Activated CD4-positive, alpha-beta memory T cell treated with anti-CD3 and anti-CD28 coated beads for 36 hours (primary cell): ENCODE results near the gene SALL1. TPM values are rescaled to one million over a fixed set of nuclear protein-coding genes. Genes with fewer than 3 reads are reported as not detected.

ENCODE experiments used
- CTCF ChIA-PET: fragments of 350-600 bp; sonication (Branson Sonifier 250); formaldehyde crosslinking; loops from one replicate; lab custom pipeline; 2021; ENCODE audit warnings: antibody characterized with exemption, inconsistent platforms; lab: Charles Lee
- POLR2A ChIA-PET: fragments of 350-600 bp; sonication (Branson Sonifier 250); formaldehyde crosslinking; loops from one replicate; lab custom pipeline; 2021; ENCODE audit warnings: antibody characterized with exemption; lab: Charles Lee
- DNase-seq: peaks from one replicate; pipeline ENCODE4 v3.0.0-alpha.2; 2020
- H3K27ac Mint-ChIP-seq: one replicate; pipeline ENCODE4 v1.8.0; 2021; ENCODE audit warnings: mixed read lengths
- H3K27me3 Mint-ChIP-seq: one replicate; pipeline ENCODE4 v1.8.0; 2021; ENCODE audit warnings: mixed read lengths
- H3K36me3 Mint-ChIP-seq: one replicate; pipeline ENCODE4 v1.8.0; 2021; ENCODE audit warnings: mixed read lengths
- H3K4me1 Mint-ChIP-seq: one replicate; pipeline ENCODE4 v1.8.0; 2021; ENCODE audit warnings: low read depth, mixed read lengths
- H3K4me3 Mint-ChIP-seq: one replicate; pipeline ENCODE4 v1.8.0; 2021; ENCODE audit warnings: mild to moderate bottlenecking, mixed read lengths
- H3K9me3 Mint-ChIP-seq: one replicate; pipeline ENCODE4 v1.8.0; 2021; ENCODE audit warnings: mixed read lengths
- intact Hi-C: fragments of 100-400 bp; cut with micrococcal nuclease; formaldehyde crosslinking; loops from one replicate; pipeline ENCODE4 v1.15.1; 2023
- total RNA-seq, 2 experiments: library from RNA; stranded (reverse); gene quantifications; one replicate each; pipeline ENCODE4 v1.2.3, GENCODE V29; 2021

Gene SALL1
- total RNA-seq, 2 experiments from 2014 or later = not detected

DNA sequence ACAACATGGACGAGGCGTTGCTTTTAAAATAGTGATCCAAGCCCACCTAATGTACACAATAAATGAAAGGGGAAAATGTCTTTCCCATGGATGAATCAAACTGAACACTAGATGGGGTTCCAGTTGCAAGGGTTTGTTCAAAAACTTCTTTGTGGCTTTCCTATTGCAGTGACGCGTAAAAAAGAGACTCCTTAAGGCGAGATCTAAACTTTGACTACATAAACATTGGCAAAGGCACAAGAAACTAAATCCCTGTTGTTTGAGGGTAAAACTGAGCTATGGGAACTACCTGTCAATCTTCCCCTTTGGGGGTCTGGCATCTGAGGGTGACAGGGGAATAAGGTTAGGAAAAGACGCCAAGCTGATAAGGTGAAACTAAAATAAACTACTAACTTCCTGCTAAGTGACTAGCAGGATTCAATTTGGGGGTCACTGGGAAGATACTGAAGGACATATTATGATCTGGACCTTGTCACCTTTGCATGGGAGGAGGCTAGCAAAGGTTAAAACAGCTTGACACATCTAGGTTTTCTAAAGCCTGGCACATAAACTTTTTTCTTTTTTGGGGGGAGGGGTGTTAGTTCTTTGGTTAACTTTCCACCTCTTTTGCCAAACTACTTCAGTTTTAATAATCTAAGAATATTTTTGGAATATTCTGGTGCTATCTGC lies 4.7 kb downstream of the SALL1 start:
- intact Hi-C loops = no loop called here
- POLR2A ChIA-PET = no interaction called here

DNA sequence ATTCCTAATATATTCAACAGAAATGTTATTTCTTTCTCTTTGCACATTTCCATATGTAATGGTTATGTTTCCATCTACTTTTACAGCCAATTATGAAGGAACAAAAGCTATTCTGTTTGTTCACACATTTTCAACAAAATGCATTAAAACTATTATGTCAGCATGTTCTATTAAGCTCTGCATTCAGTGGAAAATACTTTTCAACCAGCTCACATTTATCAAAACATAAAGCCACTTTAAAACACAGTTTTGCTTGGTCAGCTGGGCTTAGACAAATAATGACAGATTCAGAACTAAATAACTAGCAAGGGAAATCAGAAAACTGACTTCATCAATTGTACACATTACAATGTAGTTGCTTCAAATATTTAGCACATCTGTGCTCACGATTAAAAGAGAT lies 6.9 kb downstream of the SALL1 start:
- Mint-ChIP-seq H3K27me3 (peaks cover 30% of the 10 kb centered on the region), H3K36me3 (no peaks in the 10 kb centered on the region), H3K27ac (no peak overlapping the region), H3K4me1 (no peaks in the 10 kb centered on the region), H3K4me3 (no peak overlapping the region), H3K9me3 (no peaks in the 10 kb centered on the region)
- CTCF ChIA-PET = no interaction called here
- POLR2A ChIA-PET = no interaction called here
- DNase-seq = no peak
- intact Hi-C loops = no loop called here

More for the DNA sequence above, 4.7 kb downstream of the SALL1 start:
- Mint-ChIP-seq H3K9me3 (no peaks in the 10 kb centered on the region), H3K27ac (no peak overlapping the region), H3K27me3 (peaks cover 43% of the 10 kb centered on the region), H3K4me1 (peaks cover 6% of the 10 kb centered on the region), H3K36me3 (no peaks in the 10 kb centered on the region), H3K4me3 (no peak overlapping the region)
- no peak for DNase-seq
- CTCF ChIA-PET = no interaction called here

DNA sequence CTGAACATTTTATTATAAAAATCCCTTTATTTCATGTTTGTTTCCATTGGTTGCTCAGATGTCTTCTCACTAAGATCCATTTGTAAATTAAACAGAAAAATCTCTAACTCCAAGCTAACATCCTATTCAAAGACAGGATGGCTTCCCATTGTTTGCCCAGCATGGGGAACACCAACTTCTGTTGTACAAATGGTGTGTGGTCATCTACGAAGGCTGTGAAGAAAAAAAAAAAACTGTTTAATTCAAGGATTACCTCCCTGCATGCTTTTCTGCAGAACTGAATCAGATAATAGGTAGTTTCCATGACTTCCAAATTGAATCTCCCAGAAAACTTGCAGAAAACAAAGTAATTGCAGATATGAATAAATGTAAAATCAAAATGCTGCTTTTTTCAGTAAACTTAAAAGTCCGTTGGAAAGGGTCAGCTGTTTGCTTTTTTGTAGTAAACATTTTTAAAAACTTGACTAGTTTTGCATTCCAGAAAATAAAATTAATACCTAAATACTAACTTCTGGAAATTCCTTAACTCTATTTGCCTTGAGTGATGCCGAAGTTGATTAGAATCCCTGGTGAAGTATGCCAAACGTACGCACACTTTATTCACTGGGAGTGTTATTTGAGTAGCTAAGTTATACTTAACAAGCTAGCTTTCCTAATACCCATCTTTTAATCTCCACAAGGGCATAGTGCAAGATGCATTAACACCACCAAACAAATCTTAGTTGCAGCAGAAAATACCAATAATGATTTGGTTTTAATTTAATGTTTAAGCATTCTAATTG lies 7.7 kb downstream of the SALL1 start:
- ChIA-PET POLR2A (no interaction called here), CTCF (no interaction called here)

DNA sequence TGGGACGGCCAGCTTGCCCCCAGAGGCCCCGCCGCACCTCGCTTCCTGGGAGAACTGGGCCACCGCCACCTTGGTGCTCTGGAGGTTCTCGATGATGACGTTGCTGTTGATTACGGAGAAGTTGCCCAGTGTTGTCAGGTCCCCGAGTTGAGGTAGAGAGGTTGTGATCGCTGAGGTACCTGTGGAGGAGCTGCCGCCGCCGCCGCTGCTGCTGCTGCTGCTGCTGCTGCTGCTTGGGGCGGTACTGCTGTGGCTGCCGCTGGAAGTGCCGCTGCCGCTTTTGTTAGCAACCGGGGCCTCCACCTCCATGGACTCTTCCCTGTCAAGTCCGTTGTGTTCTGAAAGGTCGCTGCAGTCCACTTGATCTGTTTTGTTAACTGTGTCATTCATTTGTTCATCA lies 9.5 kb downstream of the SALL1 start:
- Mint-ChIP-seq H3K4me1 (no peaks in the 10 kb centered on the region), H3K36me3 (no peaks in the 10 kb centered on the region), H3K27me3 (peaks cover 12% of the 10 kb centered on the region), H3K4me3 (no peak overlapping the region), H3K27ac (no peak overlapping the region), H3K9me3 (no peaks in the 10 kb centered on the region)
- intact Hi-C loops = no loop called here
- DNase-seq = no peak
- CTCF ChIA-PET = no interaction called here
- POLR2A ChIA-PET = no interaction called here

More for the DNA sequence above, 7.7 kb downstream of the SALL1 start:
- Mint-ChIP-seq H3K4me1 (no peaks in the 10 kb centered on the region), H3K4me3 (no peak overlapping the region), H3K27me3 (peaks cover 23% of the 10 kb centered on the region), H3K9me3 (no peaks in the 10 kb centered on the region), H3K36me3 (no peaks in the 10 kb centered on the region), H3K27ac (no peak overlapping the region)
- intact Hi-C loops = no loop called here
- DNase-seq = no peak

DNA sequence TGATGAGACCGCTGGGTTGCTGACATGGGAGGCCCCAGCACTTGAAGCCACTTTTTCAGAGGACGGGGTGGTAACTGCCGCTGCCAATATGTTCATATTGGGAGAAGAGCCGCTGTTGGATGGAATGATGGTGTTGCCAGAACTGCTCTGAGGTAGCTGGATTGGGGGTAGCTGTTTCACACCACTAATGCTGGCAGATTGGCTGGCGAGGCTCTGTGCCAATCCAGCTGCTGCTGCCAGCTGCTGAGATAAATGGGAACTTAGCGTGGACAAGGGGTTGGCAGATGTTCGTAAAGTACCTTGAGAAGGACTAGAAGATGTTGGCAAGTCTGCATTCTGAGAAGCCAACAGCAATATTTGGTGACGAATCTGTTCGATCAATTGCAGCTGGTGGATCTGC lies 10.0 kb downstream of the SALL1 start:
- H3K4me3 Mint-ChIP-seq = no peak overlapping the region
- no peak for DNase-seq
- intact Hi-C loops = no loop called here
- no peaks in the 10 kb centered on the region for H3K4me1 Mint-ChIP-seq
- no peak overlapping the region for H3K27ac Mint-ChIP-seq
- peaks cover 8% of the 10 kb centered on the region for H3K27me3 Mint-ChIP-seq
- ChIA-PET POLR2A (no interaction called here), CTCF (no interaction called here)
- no peaks in the 10 kb centered on the region for H3K9me3 Mint-ChIP-seq
- H3K36me3 Mint-ChIP-seq = no peaks in the 10 kb centered on the region

DNA sequence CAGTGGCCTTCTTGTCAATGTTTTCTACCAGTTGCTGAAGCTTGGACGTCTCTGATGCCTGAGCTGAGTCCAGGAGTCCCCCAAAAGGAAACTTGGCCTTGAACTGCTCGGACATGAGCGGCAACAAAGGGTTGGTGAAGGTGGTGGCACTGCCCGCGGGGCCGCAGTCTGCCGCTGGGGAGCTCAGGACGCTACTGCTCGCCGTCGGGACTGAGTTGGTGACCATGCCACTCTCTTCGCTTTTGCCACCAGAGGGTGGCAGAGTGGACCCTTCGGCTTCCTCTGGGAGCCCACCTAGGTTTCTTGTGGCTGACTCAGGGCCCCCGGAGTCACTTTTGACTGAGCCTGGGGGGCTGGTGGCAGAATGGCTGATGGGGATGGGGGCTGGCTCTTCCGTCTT lies 11.0 kb downstream of the SALL1 start:
- ChIA-PET POLR2A (no interaction called here), CTCF (no interaction called here)
- Mint-ChIP-seq H3K4me1 (no peaks in the 10 kb centered on the region), H3K27ac (no peak overlapping the region), H3K4me3 (no peak overlapping the region), H3K36me3 (no peaks in the 10 kb centered on the region), H3K27me3 (peaks cover 3% of the 10 kb centered on the region), H3K9me3 (no peaks in the 10 kb centered on the region)
- intact Hi-C loops = no loop called here
- DNase-seq = no peak

DNA sequence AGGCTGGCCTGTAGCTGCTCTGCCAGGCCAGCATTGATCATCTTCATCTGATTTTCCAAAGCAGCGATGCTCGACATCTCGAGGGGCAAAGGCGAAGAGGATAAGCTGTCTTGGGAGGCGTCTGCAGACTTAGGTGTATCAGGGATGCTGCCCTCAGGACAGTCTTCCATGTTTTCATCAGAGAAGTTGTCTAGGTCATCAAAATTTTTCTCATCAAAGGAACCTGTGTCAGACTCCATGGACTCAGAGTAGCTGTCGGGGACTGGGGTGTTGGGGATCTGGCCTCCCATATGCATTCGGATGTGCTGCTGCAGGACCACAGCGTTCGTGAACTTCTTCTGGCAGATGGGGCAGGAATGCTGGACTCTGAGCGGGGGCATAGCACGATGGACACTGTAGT lies 11.5 kb downstream of the SALL1 start:
- Mint-ChIP-seq H3K27me3 (peaks cover 3% of the 10 kb centered on the region), H3K36me3 (no peaks in the 10 kb centered on the region), H3K9me3 (no peaks in the 10 kb centered on the region), H3K4me1 (no peaks in the 10 kb centered on the region), H3K27ac (no peak overlapping the region), H3K4me3 (no peak overlapping the region)
- CTCF ChIA-PET = no interaction called here
- POLR2A ChIA-PET = no interaction called here
- no peak for DNase-seq
- intact Hi-C loops = no loop called here

DNA sequence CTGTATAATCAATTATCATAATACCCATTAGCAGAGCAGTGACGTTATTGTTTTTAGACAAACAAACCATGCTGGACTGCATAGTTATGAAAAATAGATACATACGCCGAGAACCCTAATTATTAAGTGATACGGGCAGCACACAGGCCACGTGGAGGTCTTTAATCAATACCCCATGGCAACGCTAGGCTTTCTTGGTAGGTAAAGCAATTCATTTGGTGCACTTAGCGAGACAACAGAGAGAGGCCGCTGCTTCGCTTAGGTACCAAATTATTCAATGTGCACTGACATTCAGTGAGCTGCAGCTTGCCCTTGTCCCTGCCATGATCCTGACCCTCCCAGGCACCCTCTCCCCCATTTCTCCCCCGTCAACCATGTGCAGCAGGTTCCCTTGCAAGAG lies 12.9 kb downstream of the SALL1 start:
- no peaks in the 10 kb centered on the region for H3K9me3 Mint-ChIP-seq
- no peak overlapping the region for H3K4me3 Mint-ChIP-seq
- H3K27me3 Mint-ChIP-seq = peaks cover 11% of the 10 kb centered on the region
- DNase-seq = no peak
- H3K27ac Mint-ChIP-seq = no peak overlapping the region
- ChIA-PET CTCF (no interaction called here), POLR2A (no interaction called here)
- intact Hi-C loops = no loop called here
- H3K36me3 Mint-ChIP-seq = no peaks in the 10 kb centered on the region
- no peaks in the 10 kb centered on the region for H3K4me1 Mint-ChIP-seq

DNA sequence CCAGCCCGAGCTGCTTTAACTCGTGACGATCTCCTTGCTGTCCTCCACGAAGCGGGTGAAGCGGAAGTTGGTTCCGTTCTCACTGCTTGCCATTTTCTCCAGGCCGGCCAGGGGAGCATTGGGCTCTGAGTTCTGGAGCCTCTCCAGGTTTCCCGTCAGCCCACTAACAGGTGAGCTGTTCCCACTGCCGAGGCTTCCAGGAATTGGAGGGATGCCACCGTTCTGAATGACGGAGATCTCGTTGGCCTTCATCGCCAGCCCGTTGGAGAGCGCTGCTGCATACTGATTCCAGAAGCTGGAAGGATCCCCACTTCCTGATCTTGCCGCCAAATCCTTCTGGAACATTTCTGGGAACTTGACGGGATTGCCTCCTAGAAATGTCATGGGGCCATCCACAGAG lies 14.0 kb downstream of the SALL1 start:
- Mint-ChIP-seq H3K27ac (no peak overlapping the region), H3K9me3 (no peaks in the 10 kb centered on the region), H3K4me3 (no peak overlapping the region), H3K27me3 (peaks cover 17% of the 10 kb centered on the region), H3K4me1 (no peaks in the 10 kb centered on the region), H3K36me3 (no peaks in the 10 kb centered on the region)
- ChIA-PET POLR2A (no interaction called here), CTCF (no interaction called here)
- no peak for DNase-seq
- intact Hi-C loops = no loop called here

DNA sequence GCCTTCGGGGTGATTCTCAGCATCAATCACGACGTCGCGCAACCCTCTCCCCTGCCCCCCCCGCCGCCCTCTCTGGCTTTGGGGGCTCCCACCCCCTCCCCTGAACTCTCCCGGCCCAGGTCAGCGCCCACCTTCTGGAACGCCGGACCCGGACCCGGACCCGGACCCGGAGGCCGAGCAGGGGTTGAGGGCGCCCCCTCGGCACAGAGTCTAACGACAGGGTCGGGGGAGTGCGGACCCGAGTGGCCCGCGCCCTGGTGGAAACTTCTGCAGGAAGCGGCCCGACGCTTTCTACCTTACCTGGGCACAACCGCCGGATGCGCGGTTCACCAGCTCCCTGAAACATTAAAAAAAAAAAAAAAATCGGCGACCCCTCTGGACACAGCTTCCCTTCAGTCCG lies 16.2 kb downstream of the SALL1 start:
- Mint-ChIP-seq H3K36me3 (no peaks in the 10 kb centered on the region), H3K4me1 (no peaks in the 10 kb centered on the region), H3K27me3 (peaks cover 17% of the 10 kb centered on the region), H3K4me3 (no peak overlapping the region), H3K27ac (no peak overlapping the region), H3K9me3 (no peaks in the 10 kb centered on the region)
- ChIA-PET POLR2A (no interaction called here), CTCF (no interaction called here)
- no peak for DNase-seq
- intact Hi-C loops = no loop called here

DNA sequence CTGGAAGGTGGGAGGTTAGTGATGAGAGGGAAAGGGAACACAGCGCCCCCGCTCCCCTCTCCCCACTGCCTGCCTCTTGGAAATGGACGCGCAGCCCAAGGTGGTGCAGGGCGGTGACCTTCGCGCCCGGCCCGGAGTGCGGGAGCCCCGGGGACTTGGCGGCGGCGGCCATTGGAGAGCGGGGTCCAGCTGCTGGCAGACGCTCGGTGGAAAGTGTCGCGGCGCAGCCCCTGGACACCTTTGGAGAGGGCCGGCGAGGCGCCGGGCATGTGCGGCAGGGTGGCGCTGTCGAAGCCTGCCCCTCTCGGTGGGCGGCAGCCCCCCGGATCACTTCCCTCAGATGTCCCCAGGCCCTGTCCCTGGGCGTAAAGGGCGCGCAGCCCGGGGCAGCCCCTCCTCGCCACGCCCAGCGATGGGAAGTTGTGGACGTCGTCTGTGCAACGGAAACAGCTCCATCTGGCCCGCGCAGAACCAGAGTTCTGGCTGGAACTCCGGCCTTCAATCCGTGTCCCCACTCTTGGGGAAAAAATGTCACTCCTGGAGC lies 16.7 kb downstream of the SALL1 start:
- no peak overlapping the region for H3K27ac Mint-ChIP-seq
- no peaks in the 10 kb centered on the region for H3K9me3 Mint-ChIP-seq
- H3K27me3 Mint-ChIP-seq = peaks cover 17% of the 10 kb centered on the region
- H3K36me3 Mint-ChIP-seq = no peaks in the 10 kb centered on the region
- ChIA-PET POLR2A (no interaction called here), CTCF (no interaction called here)
- no peaks in the 10 kb centered on the region for H3K4me1 Mint-ChIP-seq
- intact Hi-C loops = no loop called here
- no peak for DNase-seq
- no peak overlapping the region for H3K4me3 Mint-ChIP-seq

DNA sequence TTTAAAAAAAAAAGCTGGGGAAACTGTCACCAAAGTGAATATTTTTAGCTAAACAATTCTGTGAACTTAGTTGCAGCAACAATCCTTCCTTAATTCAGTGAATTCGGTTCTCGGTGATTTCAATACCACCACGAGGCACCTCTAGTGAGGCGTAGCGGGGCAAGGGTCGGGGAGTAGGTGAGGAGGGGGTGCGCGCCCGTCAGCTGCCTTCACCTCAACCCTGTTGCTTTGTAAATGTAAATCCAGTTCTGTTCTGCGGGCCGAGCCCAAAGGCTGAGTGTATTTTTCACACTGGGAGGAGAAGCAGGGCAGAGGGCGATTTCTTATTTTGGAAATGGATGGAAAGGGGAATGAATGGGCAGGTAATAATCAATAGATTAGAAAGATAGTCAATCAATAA lies 17.4 kb downstream of the SALL1 start:
- no peak overlapping the region for H3K27ac Mint-ChIP-seq
- ChIA-PET POLR2A (no interaction called here), CTCF (no interaction called here)

DNA sequence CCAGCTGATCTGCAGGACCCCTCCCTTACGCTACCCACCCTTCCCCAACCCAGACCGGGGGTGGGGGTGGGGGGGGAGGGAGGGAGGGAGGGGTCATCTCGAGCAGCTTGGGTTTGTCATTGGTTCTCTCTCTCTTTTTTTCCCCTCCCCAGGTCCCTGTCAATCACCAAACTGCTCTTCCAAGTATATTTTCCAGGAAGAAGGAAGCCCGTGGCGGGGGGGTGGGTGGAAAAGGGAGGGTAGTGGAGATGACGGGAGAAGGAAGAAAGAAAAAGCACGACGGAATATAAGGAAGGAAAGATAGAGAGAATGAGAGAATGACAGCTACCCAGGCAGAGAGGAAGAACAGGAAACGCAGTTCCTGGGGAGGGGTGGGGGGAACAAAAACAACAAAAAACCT lies 17.9 kb downstream of the SALL1 start:
- Mint-ChIP-seq H3K9me3 (no peaks in the 10 kb centered on the region), H3K4me3 (no peak overlapping the region), H3K36me3 (no peaks in the 10 kb centered on the region), H3K27ac (no peak overlapping the region), H3K4me1 (no peaks in the 10 kb centered on the region), H3K27me3 (peaks cover 17% of the 10 kb centered on the region)
- DNase-seq = no peak
- ChIA-PET POLR2A (no interaction called here), CTCF (no interaction called here)
- intact Hi-C loops = no loop called here

More for the DNA sequence above, 17.4 kb downstream of the SALL1 start:
- Mint-ChIP-seq H3K36me3 (no peaks in the 10 kb centered on the region), H3K9me3 (no peaks in the 10 kb centered on the region), H3K4me1 (no peaks in the 10 kb centered on the region), H3K27me3 (peaks cover 17% of the 10 kb centered on the region), H3K4me3 (no peak overlapping the region)
- no peak for DNase-seq
- intact Hi-C loops = no loop called here
